HEK293 (cell line): ENCODE measurements around the gene PIK3R2.

Experiments
- CTCF ChIA-PET: fragments of 350-600 bp; formaldehyde crosslinking; extraction: SDS; loops from one replicate; lab custom pipeline; 2021; ENCODE audit warnings: antibody characterized with exemption; lab: Yijun Ruan, JAX
- POLR2A ChIA-PET: fragments of 300-600 bp; formaldehyde crosslinking; extraction: SDS; loops from one replicate; lab custom pipeline; 2020; ENCODE audit warnings: antibody characterized with exemption, inconsistent platforms; lab: Yijun Ruan, JAX
- H3K27ac ChIP-seq: fragments of 200-500 bp; sonication (Bioruptor generic); 2 replicates; pipeline ENCODE4 v1.5.1; 2014; ENCODE audit warnings: low read depth, low read length, control low read depth, inconsistent platforms; ENCODE audit errors: extremely low read depth
- H3K36me3 ChIP-seq, 2 experiments: fragments of 200-500 bp in 1 of 2; sonication (Bioruptor generic) in 1 of 2; 1 replicate in 1 of 2; 2 replicates in 1 of 2; pipeline ENCODE4 v1.5.1; 2014 to 2017; ENCODE audit warnings: inconsistent platforms in 2 of 2, low read length in 2 of 2; ENCODE audit not compliant: control insufficient read depth in 2 of 2, insufficient read depth in 1 of 2
- H3K4me1 ChIP-seq: fragments of 200-500 bp; sonication (Bioruptor generic); 2 replicates; pipeline ENCODE4 v1.5.1; 2014; ENCODE audit warnings: mild to moderate bottlenecking, low read length, inconsistent platforms; ENCODE audit not compliant: control insufficient read depth, insufficient read depth
- H3K4me3 ChIP-seq: 2 replicates; pipeline ENCODE4 v1.5.1; 2011; ENCODE audit warnings: low read depth, mild to moderate bottlenecking, control low read depth, low read length, moderate library complexity
- H3K9me3 ChIP-seq: fragments of 200-500 bp; sonication (Bioruptor generic); 2 replicates; pipeline ENCODE4 v1.5.1; 2014; ENCODE audit warnings: low read depth, low read length, inconsistent platforms; ENCODE audit not compliant: control insufficient read depth, insufficient read depth
- HOXA7 ChIP-seq: sonication (generic); formaldehyde crosslinking; IDR thresholded peaks from 2 replicates; pipeline ENCODE4 v1.8.1; 2022; ENCODE audit warnings: missing genetic modification reagents, borderline replicate concordance
- KLF1 ChIP-seq: fragments of 450-650 bp; formaldehyde crosslinking; IDR thresholded peaks from 2 replicates; pipeline ENCODE4 v1.5.1; 2016; ENCODE audit warnings: missing biosample characterization, missing genetic modification characterization
- SP2 ChIP-seq: fragments of 450-650 bp; formaldehyde crosslinking; IDR thresholded peaks from 2 replicates; pipeline ENCODE4 v1.5.1; 2016; ENCODE audit warnings: missing biosample characterization, missing genetic modification characterization
- ZBTB8A ChIP-seq: fragments of 450-650 bp; formaldehyde crosslinking; IDR thresholded peaks from 2 replicates; pipeline ENCODE4 v1.5.1; 2016; ENCODE audit warnings: missing biosample characterization, missing genetic modification characterization
- ZFHX2 ChIP-seq: fragments of 450-650 bp; formaldehyde crosslinking; conservative IDR thresholded peaks from 2 replicates; pipeline ENCODE4 v1.5.1; 2016; ENCODE audit warnings: missing biosample characterization, missing genetic modification characterization
- ZNF10 ChIP-seq: fragments of 450-650 bp; formaldehyde crosslinking; IDR thresholded peaks from 2 replicates; pipeline ENCODE4 v1.5.1; 2017; ENCODE audit warnings: missing biosample characterization, missing genetic modification characterization
- ZNF19 ChIP-seq: fragments of 450-650 bp; formaldehyde crosslinking; IDR thresholded peaks from 2 replicates; pipeline ENCODE4; 2016; ENCODE audit warnings: missing biosample characterization, missing genetic modification characterization, low read depth
- ZNF341 ChIP-seq: fragments of 450-650 bp; formaldehyde crosslinking; IDR thresholded peaks from 2 replicates; pipeline ENCODE4; 2016; ENCODE audit warnings: low read depth, missing biosample characterization, missing genetic modification characterization
- ZNF354C ChIP-seq: fragments of 450-650 bp; formaldehyde crosslinking; IDR thresholded peaks from 2 replicates; pipeline ENCODE4 v1.5.1; 2016; ENCODE audit warnings: missing biosample characterization, missing genetic modification characterization, low read depth, borderline replicate concordance
- ZNF48 ChIP-seq: fragments of 450-650 bp; formaldehyde crosslinking; IDR thresholded peaks from 2 replicates; pipeline ENCODE4 v1.5.1; 2016; ENCODE audit warnings: missing biosample characterization, missing genetic modification characterization
- ZNF521 ChIP-seq: fragments of 450-650 bp; formaldehyde crosslinking; IDR thresholded peaks from 2 replicates; pipeline ENCODE4 v1.5.1; 2017; ENCODE audit warnings: missing biosample characterization, mild to moderate bottlenecking, missing genetic modification characterization
- ZNF596 ChIP-seq: fragments of 450-650 bp; IDR thresholded peaks from 2 replicates; pipeline ENCODE4 v1.5.0; 2018; ENCODE audit warnings: missing biosample characterization, mild to moderate bottlenecking, missing genetic modification characterization, moderate library complexity
- ZNF664 ChIP-seq: fragments of 450-650 bp; formaldehyde crosslinking; IDR thresholded peaks from 2 replicates; pipeline ENCODE4 v1.5.1; 2016; ENCODE audit warnings: missing biosample characterization, missing genetic modification characterization
- ZNF792 ChIP-seq: fragments of 450-650 bp; formaldehyde crosslinking; IDR thresholded peaks from 2 replicates; pipeline ENCODE4 v1.5.1; 2016; ENCODE audit warnings: missing biosample characterization, missing genetic modification characterization
- ZNF830 ChIP-seq: fragments of 450-650 bp; IDR thresholded peaks from 2 replicates; pipeline ENCODE4 v1.5.0; 2018; ENCODE audit warnings: missing biosample characterization, missing genetic modification characterization, low read depth, mild to moderate bottlenecking, moderate library complexity
- ZSCAN16 ChIP-seq: fragments of 450-650 bp; formaldehyde crosslinking; IDR thresholded peaks from 2 replicates; pipeline ENCODE4 v1.5.1; 2016; ENCODE audit warnings: missing biosample characterization, missing genetic modification characterization
- TF ChIP-seq, protein P1 (sequence below): fragments of 450-650 bp; formaldehyde crosslinking; IDR thresholded peaks from 2 replicates; pipeline ENCODE4 v1.5.1; 2017; ENCODE audit warnings: missing biosample characterization, missing genetic modification characterization
- TF ChIP-seq, protein P2 (sequence below): IDR thresholded peaks from 2 replicates; pipeline ENCODE4 v1.6.1; 2011; ENCODE audit warnings: mild to moderate bottlenecking, low read depth, low read length, borderline replicate concordance
- TF ChIP-seq, protein P3 (sequence below): fragments of 450-650 bp; formaldehyde crosslinking; IDR thresholded peaks from 2 replicates; pipeline ENCODE4 v1.5.1; 2016; ENCODE audit warnings: missing biosample characterization, missing genetic modification characterization, low read depth

The PIK3R2 gene

DNA sequence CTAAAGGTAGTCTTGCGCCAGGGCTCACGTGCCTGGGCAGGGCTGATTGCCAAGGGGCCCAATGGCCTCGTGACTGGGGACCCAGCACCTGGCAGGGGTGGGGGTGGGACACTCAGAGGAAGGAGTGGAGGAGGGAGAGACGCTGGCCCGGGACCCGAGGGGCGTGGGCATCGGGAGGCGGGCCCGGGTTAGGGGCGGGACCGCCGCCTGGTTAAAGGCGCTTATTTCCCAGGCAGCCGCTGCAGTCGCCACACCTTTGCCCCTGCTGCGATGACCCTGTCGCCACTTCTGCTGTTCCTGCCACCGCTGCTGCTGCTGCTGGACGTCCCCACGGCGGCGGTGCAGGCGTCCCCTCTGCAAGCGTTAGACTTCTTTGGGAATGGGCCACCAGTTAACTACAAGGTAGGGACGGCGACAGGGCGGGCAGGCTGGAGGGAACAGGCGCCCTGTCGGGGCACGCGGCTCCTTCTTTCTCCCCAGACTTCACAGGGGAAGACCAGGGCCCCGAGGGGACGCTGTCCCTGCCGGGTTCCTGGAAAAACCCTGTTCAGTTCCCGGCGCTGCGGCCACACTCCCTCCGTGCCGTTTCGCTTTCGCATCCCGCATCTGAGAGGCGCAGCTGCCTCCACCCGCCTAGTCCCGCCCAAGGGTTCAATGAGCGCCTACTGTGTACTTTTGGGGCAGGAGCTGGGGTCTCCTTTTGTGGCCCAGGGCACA lies 20.8 kb downstream of the PIK3R2 start, which contains the start of gene IFI30 (continued):
- TF ChIP-seq ZNF10 (tag by site-specific recombination) = peak; percentile 36; the same call in 1 of the 2 replicates
- no peak for TF ChIP-seq ZNF792 (tag by site-specific recombination)
- peak; percentile 87 for TF ChIP-seq KLF1
- peak; percentile 98 for TF ChIP-seq ZBTB8A (tag by site-specific recombination)
- peak; percentile 98 for TF ChIP-seq ZNF341 (tag by site-specific recombination)
- TF ChIP-seq ZNF48 (tag by site-specific recombination) = no peak
- peak; percentile 93 for TF ChIP-seq SP2 (tag by site-specific recombination)
- TF ChIP-seq, protein P1, sequence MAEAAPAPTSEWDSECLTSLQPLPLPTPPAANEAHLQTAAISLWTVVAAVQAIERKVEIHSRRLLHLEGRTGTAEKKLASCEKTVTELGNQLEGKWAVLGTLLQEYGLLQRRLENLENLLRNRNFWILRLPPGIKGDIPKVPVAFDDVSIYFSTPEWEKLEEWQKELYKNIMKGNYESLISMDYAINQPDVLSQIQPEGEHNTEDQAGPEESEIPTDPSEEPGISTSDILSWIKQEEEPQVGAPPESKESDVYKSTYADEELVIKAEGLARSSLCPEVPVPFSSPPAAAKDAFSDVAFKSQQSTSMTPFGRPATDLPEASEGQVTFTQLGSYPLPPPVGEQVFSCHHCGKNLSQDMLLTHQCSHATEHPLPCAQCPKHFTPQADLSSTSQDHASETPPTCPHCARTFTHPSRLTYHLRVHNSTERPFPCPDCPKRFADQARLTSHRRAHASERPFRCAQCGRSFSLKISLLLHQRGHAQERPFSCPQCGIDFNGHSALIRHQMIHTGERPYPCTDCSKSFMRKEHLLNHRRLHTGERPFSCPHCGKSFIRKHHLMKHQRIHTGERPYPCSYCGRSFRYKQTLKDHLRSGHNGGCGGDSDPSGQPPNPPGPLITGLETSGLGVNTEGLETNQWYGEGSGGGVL = peak; percentile 88
- TF ChIP-seq ZNF521 (tag by site-specific recombination) = no peak

DNA sequence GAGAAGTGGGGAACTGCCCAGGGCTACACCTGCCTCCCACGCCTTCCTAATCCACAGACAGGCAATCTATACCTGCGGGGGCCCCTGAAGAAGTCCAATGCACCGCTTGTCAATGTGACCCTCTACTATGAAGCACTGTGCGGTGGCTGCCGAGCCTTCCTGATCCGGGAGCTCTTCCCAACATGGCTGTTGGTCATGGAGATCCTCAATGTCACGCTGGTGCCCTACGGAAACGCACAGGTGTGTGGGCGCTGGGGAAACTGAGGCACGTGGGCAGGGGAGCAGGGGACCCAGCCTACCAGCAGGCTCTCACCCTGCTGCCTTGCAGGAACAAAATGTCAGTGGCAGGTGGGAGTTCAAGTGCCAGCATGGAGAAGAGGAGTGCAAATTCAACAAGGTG lies 22.0 kb downstream of the PIK3R2 start:
- Histone ChIP-seq H3K4me1 (no peaks in the 10 kb centered on the region), H3K9me3 (no peaks in the 10 kb centered on the region), H3K36me3 (peaks cover 0 to 14% of the 10 kb centered on the region in 2 experiments; a peak in 2 of 3 replicates), H3K27ac (no peak overlapping the region), H3K4me3 (no peak overlapping the region)
- TF ChIP-seq ZNF596 (tag by site-specific recombination) (no peak), ZNF830 (tag by site-specific recombination) (no peak), HOXA7 (CRISPR knock-in tag) (no peak), ZNF354C (tag by site-specific recombination) (no peak), ZSCAN16 (tag by site-specific recombination) (no peak)
- TF ChIP-seq, protein P2, sequence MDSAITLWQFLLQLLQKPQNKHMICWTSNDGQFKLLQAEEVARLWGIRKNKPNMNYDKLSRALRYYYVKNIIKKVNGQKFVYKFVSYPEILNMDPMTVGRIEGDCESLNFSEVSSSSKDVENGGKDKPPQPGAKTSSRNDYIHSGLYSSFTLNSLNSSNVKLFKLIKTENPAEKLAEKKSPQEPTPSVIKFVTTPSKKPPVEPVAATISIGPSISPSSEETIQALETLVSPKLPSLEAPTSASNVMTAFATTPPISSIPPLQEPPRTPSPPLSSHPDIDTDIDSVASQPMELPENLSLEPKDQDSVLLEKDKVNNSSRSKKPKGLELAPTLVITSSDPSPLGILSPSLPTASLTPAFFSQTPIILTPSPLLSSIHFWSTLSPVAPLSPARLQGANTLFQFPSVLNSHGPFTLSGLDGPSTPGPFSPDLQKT = no peak
- TF ChIP-seq, protein P3, sequence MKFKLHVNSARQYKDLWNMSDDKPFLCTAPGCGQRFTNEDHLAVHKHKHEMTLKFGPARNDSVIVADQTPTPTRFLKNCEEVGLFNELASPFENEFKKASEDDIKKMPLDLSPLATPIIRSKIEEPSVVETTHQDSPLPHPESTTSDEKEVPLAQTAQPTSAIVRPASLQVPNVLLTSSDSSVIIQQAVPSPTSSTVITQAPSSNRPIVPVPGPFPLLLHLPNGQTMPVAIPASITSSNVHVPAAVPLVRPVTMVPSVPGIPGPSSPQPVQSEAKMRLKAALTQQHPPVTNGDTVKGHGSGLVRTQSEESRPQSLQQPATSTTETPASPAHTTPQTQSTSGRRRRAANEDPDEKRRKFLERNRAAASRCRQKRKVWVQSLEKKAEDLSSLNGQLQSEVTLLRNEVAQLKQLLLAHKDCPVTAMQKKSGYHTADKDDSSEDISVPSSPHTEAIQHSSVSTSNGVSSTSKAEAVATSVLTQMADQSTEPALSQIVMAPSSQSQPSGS (tag by site-specific recombination) = no peak
- ChIA-PET POLR2A (no interaction called here), CTCF (interaction anchor here (0.6 to 1.5 kb wide), 3 partner anchors 14 to 159 kb away, joined by 3 to 6 read pairs (median 3); no protein-coding TSS in a partner anchor)

DNA sequence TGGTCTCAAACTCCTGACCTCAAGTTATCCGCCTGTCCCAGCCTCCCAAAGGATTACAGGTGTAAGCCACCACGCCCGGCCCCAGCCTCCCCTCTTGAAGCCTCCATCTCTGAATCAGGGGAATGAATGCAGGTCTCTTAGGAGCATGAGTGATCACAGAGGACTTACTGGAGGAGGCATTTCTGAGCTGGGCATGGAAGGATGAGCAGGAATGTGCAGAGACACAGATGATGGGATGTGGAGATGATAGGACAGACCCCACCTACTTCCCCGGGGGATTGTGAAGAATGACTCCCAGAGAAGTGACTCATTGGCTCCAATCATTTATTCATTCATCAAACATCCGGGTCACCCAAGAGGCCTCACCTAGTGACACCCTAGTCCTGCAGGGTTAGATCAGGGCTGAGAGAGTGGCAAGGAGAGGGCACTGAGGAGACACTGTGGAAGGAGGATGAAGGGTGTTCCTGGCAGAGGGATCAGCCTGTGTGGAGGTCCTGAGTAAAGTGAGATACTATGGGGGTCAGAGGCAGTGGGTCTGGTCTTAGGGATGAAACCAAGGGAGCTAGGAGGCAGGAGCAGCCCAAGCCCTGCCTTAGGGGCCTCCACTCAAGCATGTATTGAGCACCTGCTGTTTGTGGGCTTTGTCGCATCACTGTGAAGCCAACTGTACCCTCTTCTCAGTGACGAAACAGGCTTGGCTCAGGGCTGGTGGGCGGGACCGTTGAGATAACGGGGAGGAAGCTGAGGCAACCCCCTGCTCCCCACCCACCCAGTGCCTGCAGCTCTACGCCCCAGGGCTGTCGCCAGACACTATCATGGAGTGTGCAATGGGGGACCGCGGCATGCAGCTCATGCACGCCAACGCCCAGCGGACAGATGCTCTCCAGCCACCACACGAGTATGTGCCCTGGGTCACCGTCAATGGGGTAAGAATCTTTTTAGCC lies 23.7 kb downstream of the PIK3R2 start:
- peak; percentile 69 for TF ChIP-seq ZNF664 (tag by site-specific recombination)
- TF ChIP-seq ZFHX2 (tag by site-specific recombination) = peak; percentile 36
- no peak for TF ChIP-seq ZNF19 (tag by site-specific recombination)
- Histone ChIP-seq H3K4me1 (no peaks in the 10 kb centered on the region), H3K36me3 (peaks cover 0 to 10% of the 10 kb centered on the region in 2 experiments; a peak in 1 of 3 replicates), H3K9me3 (no peaks in the 10 kb centered on the region), H3K27ac (no peak overlapping the region), H3K4me3 (no peak overlapping the region)
- CTCF ChIA-PET = interaction anchor here (0.5 to 1.3 kb wide), 6 partner anchors 12 to 244 kb away, joined by 3 to 5 read pairs (median 4); partner anchors contain the start of gene CCDC124
- POLR2A ChIA-PET = interaction anchor here (0.6 to 0.7 kb wide), 2 partner anchors 55 to 409 kb away, joined by 3 to 9 read pairs; no protein-coding TSS in a partner anchor
